Chondrocyte (in vitro differentiated cells): Measurements from ENCODE around the gene NOXA1. TPM values are rescaled to one million over a fixed set of nuclear protein-coding genes. Genes with fewer than 3 reads are reported as not detected.

ENCODE experiments used
- DNase-seq: peaks from one replicate; pipeline ENCODE4 v3.0.0; 2021; ENCODE audit warnings: mixed read lengths, low spot score
- H3K27ac Mint-ChIP-seq: one replicate; pipeline ENCODE4 v1.8.0; 2021; ENCODE audit warnings: mild to moderate bottlenecking, moderate library complexity, mixed read lengths; ENCODE audit not compliant: unreplicated experiment
- H3K27me3 Mint-ChIP-seq: 2 replicates; pipeline ENCODE4 v1.8.0; 2021; ENCODE audit warnings: low read depth, mixed read lengths
- H3K36me3 Mint-ChIP-seq: 2 replicates; pipeline ENCODE4 v1.8.0; 2021; ENCODE audit warnings: low read depth, mixed read lengths
- H3K4me1 Mint-ChIP-seq: 2 replicates; pipeline ENCODE4 v1.8.0; 2021; ENCODE audit warnings: low read depth, mild to moderate bottlenecking, mixed read lengths
- H3K4me3 Mint-ChIP-seq: one replicate; pipeline ENCODE4 v1.8.0; 2021; ENCODE audit warnings: mild to moderate bottlenecking, moderate library complexity, mixed read lengths; ENCODE audit not compliant: unreplicated experiment
- H3K9me3 Mint-ChIP-seq: 2 replicates; pipeline ENCODE4 v1.8.0; 2021; ENCODE audit warnings: low read depth, mixed read lengths
- CTCF ChIP-seq: fragments of 200-600 bp; sonication (generic); IDR thresholded peaks from 2 replicates; pipeline ENCODE4 v1.5.0; 2021; ENCODE audit warnings: antibody characterized with exemption, mild to moderate bottlenecking, moderate library complexity
- total RNA-seq: library from RNA; stranded (reverse); gene quantifications from 3 replicates; pipeline ENCODE4 v1.2.1, GENCODE V29; 2021

The NOXA1 gene
- total RNA-seq, 1 donor from 2014 or later = 2.0 TPM

GRCh38 chr9:137393176-137394150 lies 29.7 kb upstream of the NOXA1 start:
- TF ChIP-seq CTCF = no peak
- no peak overlapping the region for H3K27ac Mint-ChIP-seq

DNA sequence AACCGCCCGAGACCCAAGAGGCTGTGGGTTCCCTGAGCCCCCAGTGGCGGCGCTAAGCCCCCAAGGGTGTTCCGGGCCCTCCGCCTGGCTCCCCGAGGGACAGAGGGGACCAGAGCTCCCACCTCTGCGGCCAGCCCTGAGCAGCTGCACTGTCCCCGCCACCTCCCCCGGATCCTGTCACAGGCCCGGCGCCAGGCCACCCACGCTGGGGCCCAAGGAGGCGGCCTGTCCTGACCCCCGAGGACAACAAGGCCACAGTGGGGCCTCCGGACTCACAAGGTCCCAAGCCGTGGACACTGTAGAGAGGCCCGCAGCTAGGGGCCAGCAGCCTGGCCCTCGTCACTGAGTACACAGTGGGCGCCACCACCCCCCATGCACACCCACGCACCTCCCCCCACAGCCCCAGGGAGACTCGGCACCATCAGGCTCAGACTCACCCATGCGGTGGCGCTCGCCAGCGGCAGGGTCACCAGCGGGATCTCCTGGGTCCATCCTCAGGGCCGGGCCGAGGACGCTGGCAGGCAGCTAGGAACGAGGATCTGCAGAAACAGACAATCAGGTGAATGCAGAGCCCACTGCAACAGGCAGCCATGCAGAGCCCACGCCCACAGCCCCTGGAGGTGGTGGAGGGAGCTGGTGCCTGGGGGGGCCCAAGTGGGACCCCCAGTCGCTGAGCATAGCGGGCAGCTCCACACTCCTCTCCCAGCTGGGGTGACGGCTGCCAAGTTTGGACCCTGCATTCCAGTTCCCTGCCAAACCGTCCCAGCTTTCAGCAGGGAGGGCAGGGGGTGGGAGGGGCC lies 28.1 kb upstream of the NOXA1 start:
- no peaks in the 10 kb centered on the region for H3K27me3 Mint-ChIP-seq
- H3K4me3 Mint-ChIP-seq = no peak overlapping the region
- H3K4me1 Mint-ChIP-seq = no peaks in the 10 kb centered on the region
- no peaks in the 10 kb centered on the region for H3K9me3 Mint-ChIP-seq
- H3K36me3 Mint-ChIP-seq = peaks cover 5% of the 10 kb centered on the region
- no peak overlapping the region for H3K27ac Mint-ChIP-seq
- TF ChIP-seq CTCF = no peak
- DNase-seq = no peak

More at GRCh38 chr9:137393176-137394150, 29.7 kb upstream of the NOXA1 start:
- H3K27me3 Mint-ChIP-seq = no peaks in the 10 kb centered on the region
- no peak overlapping the region for H3K4me3 Mint-ChIP-seq
- no peaks in the 10 kb centered on the region for H3K4me1 Mint-ChIP-seq
- H3K9me3 Mint-ChIP-seq = no peaks in the 10 kb centered on the region
- peaks cover 8% of the 10 kb centered on the region for H3K36me3 Mint-ChIP-seq
- no peak for DNase-seq

- Mint-ChIP-seq H3K27me3 (no peaks in the 10 kb centered on the region), H3K27ac (no peak overlapping the region), H3K4me3 (no peak overlapping the region), H3K9me3 (no peaks in the 10 kb centered on the region), H3K4me1 (no peaks in the 10 kb centered on the region), H3K36me3 (peaks cover 7% of the 10 kb centered on the region)
- TF ChIP-seq CTCF = no peak
- DNase-seq = no peak
Measured at GRCh38 chr9:137395666-137396010, 27.6 kb upstream of the NOXA1 start.

- DNase-seq = no peak
Measured at GRCh38 chr9:137396227-137396626, 27.0 kb upstream of the NOXA1 start.

More at GRCh38 chr9:137396227-137396626, 27.0 kb upstream of the NOXA1 start:
- no peak for TF ChIP-seq CTCF
- Mint-ChIP-seq H3K27me3 (no peaks in the 10 kb centered on the region), H3K36me3 (peaks cover 7% of the 10 kb centered on the region), H3K4me1 (no peaks in the 10 kb centered on the region), H3K27ac (no peak overlapping the region), H3K9me3 (no peaks in the 10 kb centered on the region), H3K4me3 (no peak overlapping the region)
